Erythroblast (primary cell): ENCODE results near the gene CTNNA3.

ENCODE experiments used
- GATA1 ChIP-seq: IDR thresholded peaks from 2 replicates; pipeline ENCODE4 v1.6.1; 2011; ENCODE audit warnings: low read depth, mild to moderate bottlenecking, control low read depth, low read length, moderate library complexity
- POLR2A ChIP-seq: IDR thresholded peaks from 2 replicates; pipeline ENCODE4 v1.6.1; 2011; ENCODE audit warnings: mild to moderate bottlenecking, low read length

GRCh38 chr10:66026321-66026720, 1669.7 kb downstream of the CTNNA3 start:
- TF ChIP-seq POLR2A = no peak
- TF ChIP-seq GATA1 = no peak
